K562 (cell line): ENCODE measurements around the gene XRRA1. TPM values are rescaled to one million over a fixed set of nuclear protein-coding genes. Genes with fewer than 3 reads are reported as not detected.

ENCODE experiments used
- ATAC-seq: fragments of 200-7000 bp; cut with Tn5 transposase; 3 replicates; pipeline ENCODE4 v1.9.1; 2020; ENCODE audit warnings: moderate library complexity
- BruUV-seq: library from RNA; stranded (reverse); fragments of 400-500 nt; replicated peaks from 2 replicates; lab custom pipeline; 2021; lab: Mats Ljungman, UMichigan
- CTCF ChIA-PET: fragments of 300-600 bp; formaldehyde crosslinking; extraction: SDS; loops from one replicate; lab custom pipeline; 2021; ENCODE audit warnings: low intra/inter-chr PET ratio; lab: Yijun Ruan, JAX
- POLR2A ChIA-PET: fragments of 300-600, 350-650 bp; sonication (Branson Sonifier 250); formaldehyde crosslinking; extraction: SDS; loops from one replicate; lab custom pipeline; 2021; ENCODE audit warnings: antibody characterized with exemption, inconsistent platforms; lab: Yijun Ruan, JAX
- DNase-seq, 4 experiments: peaks; one replicate each; pipeline versions ENCODE4 v3.0.0 to v3.0.0-alpha.2; 2011 to 2018; ENCODE audit warnings: low spot score in 3 of 4, mixed read lengths in 3 of 4; ENCODE audit errors: extremely low read depth in 1 of 4
- FAIRE-seq: peaks from 2 replicates; lab custom pipeline; 2011; peaks lifted over from hg19 to GRCh38; lab: Jason Lieb, UNC
- H2AFZ ChIP-seq: 2 replicates; pipeline ENCODE4 v1.6.0; 2011; ENCODE audit warnings: low read depth, low read length, control low read depth, inconsistent platforms
- H3K27ac ChIP-seq: fragments of 200-600 bp; 3 replicates; pipeline ENCODE4 v1.8.0; 2011; ENCODE audit warnings: low read depth, mild to moderate bottlenecking, control low read depth, inconsistent platforms, low read length, moderate library complexity, mixed read lengths; ENCODE audit errors: extremely low read depth
- H3K27me3 ChIP-seq, 2 experiments: fragments of 300-600 bp in 1 of 2; 2 replicates in 1 of 2; 3 replicates in 1 of 2; pipeline versions ENCODE4 v1.6.0 to v1.8.0; 2011; ENCODE audit warnings: inconsistent platforms in 2 of 2, low read length in 2 of 2, mild to moderate bottlenecking in 1 of 2, mixed read lengths in 1 of 2, moderate library complexity in 1 of 2; ENCODE audit not compliant: control insufficient read depth in 2 of 2, insufficient read depth in 2 of 2
- H3K36me3 ChIP-seq: fragments of 300-600 bp; 3 replicates; pipeline ENCODE4 v1.8.0; 2011; ENCODE audit warnings: mild to moderate bottlenecking, low read length, inconsistent platforms; ENCODE audit not compliant: control insufficient read depth, insufficient read depth
- H3K4me1 ChIP-seq, 2 experiments: fragments of 200-600 bp in 1 of 2; replicated peaks in 1 of 2; 2 replicates in 1 of 2; 3 replicates in 1 of 2; pipeline versions ENCODE4 v1.5.1 to v1.8.0; 2011; ENCODE audit warnings: inconsistent platforms in 2 of 2, low read length in 2 of 2, mild to moderate bottlenecking in 1 of 2, mixed read lengths in 1 of 2, moderate library complexity in 1 of 2; ENCODE audit not compliant: control insufficient read depth in 2 of 2, insufficient read depth in 2 of 2
- H3K4me2 ChIP-seq: 2 replicates; pipeline ENCODE4 v1.6.1; 2011; ENCODE audit warnings: low read length, control low read depth, inconsistent platforms, mixed read lengths; ENCODE audit not compliant: insufficient read depth
- H3K4me3 ChIP-seq: fragments of 200-600 bp; sonication (generic), shearing (Covaris generic); 2 replicates; pipeline ENCODE4 v1.5.1; 2016; ENCODE audit warnings: control low read depth, inconsistent platforms
- H3K79me2 ChIP-seq: fragments of 200-600 bp; 3 replicates; pipeline ENCODE4 v1.8.0; 2011; ENCODE audit warnings: low read length, inconsistent platforms; ENCODE audit not compliant: control insufficient read depth, insufficient read depth
- H3K9ac ChIP-seq, 2 experiments: 2 replicates each; pipeline versions ENCODE4 v1.6.0 to v1.6.1; 2011; ENCODE audit warnings: low read depth in 2 of 2, low read length in 2 of 2, control low read depth in 1 of 2, inconsistent platforms in 1 of 2, mild to moderate bottlenecking in 1 of 2, mixed read lengths in 1 of 2; ENCODE audit not compliant: insufficient read depth in 1 of 2
- H3K9me1 ChIP-seq: one replicate; pipeline ENCODE4 v1.6.0; 2011; ENCODE audit warnings: inconsistent platforms, mild to moderate bottlenecking, low read length, moderate library complexity; ENCODE audit not compliant: control insufficient read depth, insufficient read depth
- H3K9me3 ChIP-seq: replicated peaks from 2 replicates; pipeline ENCODE4 v1.5.1; 2011; ENCODE audit warnings: low read depth, low read length, inconsistent platforms; ENCODE audit not compliant: control insufficient read depth, insufficient read depth
- H4K20me1 ChIP-seq: replicated peaks from 2 replicates; pipeline ENCODE4 v1.6.1; 2011; ENCODE audit warnings: low read length, inconsistent platforms, mixed read lengths; ENCODE audit not compliant: control insufficient read depth, insufficient read depth
- FOXA3 ChIP-seq, 2 experiments: fragments of 450-650 bp in 1 of 2; sonication (generic) in 1 of 2; formaldehyde crosslinking; IDR thresholded peaks in 1 of 2; conservative IDR thresholded peaks in 1 of 2; 2 replicates each; pipeline versions ENCODE4 v1.4.0 to v1.8.0; 2020 to 2022; ENCODE audit warnings: mild to moderate bottlenecking in 2 of 2, missing genetic modification reagents in 1 of 2
- HDAC6 ChIP-seq: IDR thresholded peaks from 2 replicates; pipeline ENCODE4 v1.6.1; 2012; ENCODE audit warnings: low read depth, mild to moderate bottlenecking, control low read depth, inconsistent platforms, low read length, moderate library complexity
- KDM1A ChIP-seq, 2 experiments: fragments of 450-650 bp; IDR thresholded peaks; 2 replicates each; pipeline ENCODE4 v1.6.1; 2016; ENCODE audit warnings: mild to moderate bottlenecking in 2 of 2
- PML ChIP-seq: IDR thresholded peaks from 2 replicates; pipeline ENCODE4 v1.6.1; 2012; ENCODE audit warnings: low read length, inconsistent platforms
- ZNF79 ChIP-seq: fragments of 250-450 bp; sonication (Bioruptor Pico); IDR thresholded peaks from 2 replicates; pipeline ENCODE4 v1.4.0; 2020; ENCODE audit warnings: low read depth, mild to moderate bottlenecking, moderate library complexity
- WGBS: fragments of 100-300 bp; shearing (Covaris generic); methylation state at CpG from one replicate; pipeline ENCODE4 v1.1.6; 2016; ENCODE audit warnings: low coverage, mixed read lengths; ENCODE audit not compliant: insufficient coverage; ENCODE audit errors: missing lambda C conversion rate; 5-methylcytosine and 5-hydroxymethylcytosine counted together
- in situ Hi-C: fragments of 300-500 bp; cut with MboI; formaldehyde crosslinking; loops from 4 replicates; pipeline ENCODE4 v1.15.0; 2018; ENCODE audit warnings: inconsistent platforms, mixed read lengths
- intact Hi-C: fragments of 100-400 bp; cut with micrococcal nuclease; formaldehyde crosslinking; loops from 2 replicates; pipeline ENCODE4 v1.14.2; 2022
- polyA plus RNA-seq, 8 experiments: library from polyadenylated mRNA; depleted of rRNA in 4 of 8; stranded (reverse) in 5 of 8; unstranded in 3 of 8; fragments of >200 nt; fragmentation: Nextera tagmentation in 2 of 8; fragmentation: Illumina TruSeq in 1 of 8; extraction: Ambion mirVana in 2 of 8; extraction: Trizol in 1 of 8; gene quantifications; 2 replicates each; pipeline versions ENCODE4 v1.2.1 to v1.2.3, GENCODE V29; 2011 to 2014; ENCODE audit warnings: inconsistent platforms in 1 of 8, missing spikeins in 1 of 8
- total RNA-seq, 7 experiments: library from RNA; depleted of rRNA in 6 of 7; stranded (reverse); fragments of >200 nt in 6 of 7; fragmentation: Illumina TruSeq in 2 of 7; extraction: Trizol in 2 of 7; gene quantifications; 2 replicates each; pipeline versions ENCODE4 v1.2.1 to v1.2.3, GENCODE V29; 2011 to 2021; ENCODE audit warnings: low replicate concordance in 1 of 7
- TF ChIP-seq, protein P1 (sequence below): sonication (generic); formaldehyde crosslinking; IDR thresholded peaks from 2 replicates; pipeline ENCODE4 v1.9.0; 2022; ENCODE audit warnings: mild to moderate bottlenecking, missing genetic modification reagents
- TF ChIP-seq, protein P2 (sequence below): fragments of 450-650 bp; IDR thresholded peaks from 2 replicates; pipeline ENCODE4 v1.6.1; 2016; ENCODE audit warnings: low read depth, mild to moderate bottlenecking, moderate library complexity

The XRRA1 gene
- total and polyA plus RNA-seq, 9 of the 15 experiments (the other 6 are each of a cell fraction or from before 2014, with no cell fraction given) = 5.0 to 22.5 (median 16.0) TPM

DNA sequence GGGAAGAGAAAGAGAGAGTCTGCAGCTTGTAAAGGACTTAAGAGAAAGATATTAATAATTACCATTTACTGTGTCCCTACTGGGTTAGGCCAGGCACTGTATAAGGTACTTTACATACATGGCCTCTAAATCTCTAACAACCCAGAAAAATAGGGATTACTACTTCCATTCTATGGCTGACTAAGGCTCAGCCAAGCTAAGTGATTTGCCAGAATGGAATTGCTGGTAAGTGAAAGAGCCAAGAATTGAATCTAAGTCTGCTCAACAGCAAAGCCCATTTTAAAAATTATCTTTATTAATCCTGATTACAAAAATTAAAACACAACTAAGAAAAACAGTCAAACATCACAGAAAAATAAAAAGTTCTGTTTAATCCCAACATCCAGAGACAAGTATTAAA lies 21.4 kb downstream of the XRRA1 start (continued):
- TF ChIP-seq HDAC6 = no peak

DNA sequence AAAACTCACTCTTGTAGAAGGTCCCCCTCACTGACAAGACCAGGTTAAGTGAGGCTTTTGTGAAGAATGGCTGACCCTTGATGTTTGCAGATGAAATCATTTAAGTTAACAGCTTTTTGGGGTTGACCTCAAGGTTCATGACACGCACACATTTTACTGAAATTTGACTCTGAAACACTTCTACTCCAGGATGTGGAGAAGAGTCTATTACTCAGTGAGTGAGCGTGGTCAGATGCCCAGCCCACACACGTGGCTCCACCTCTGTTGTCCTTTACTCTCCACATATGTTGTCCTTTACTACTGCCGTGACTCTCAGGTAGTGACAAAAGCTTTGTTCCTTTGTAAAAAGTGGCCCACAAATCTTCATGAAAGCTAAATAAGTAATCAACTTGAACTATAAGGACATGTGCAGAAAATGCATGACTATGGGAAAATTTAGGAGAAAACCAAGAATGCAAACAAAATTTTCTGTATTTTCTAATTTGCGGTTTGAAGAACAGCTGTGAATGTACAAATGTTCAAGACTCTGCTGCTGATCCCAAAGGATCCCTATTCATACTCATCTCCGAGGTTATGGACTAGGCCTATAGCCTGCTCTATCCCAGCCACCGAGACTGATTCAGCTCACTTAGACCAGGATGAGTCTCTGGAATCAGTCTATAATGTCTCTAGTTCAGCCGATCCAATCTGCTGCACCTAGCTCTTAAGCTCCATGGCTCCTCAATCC lies 22.4 kb downstream of the XRRA1 start:
- H3K4me1 ChIP-seq = no peaks in the 10 kb centered on the region; a peak in 1 of 5 replicates
- ChIA-PET CTCF (interaction anchor here (0.5 kb wide), 1 partner anchor 795 kb away, joined by 3 read pairs; no protein-coding TSS in a partner anchor), POLR2A (interaction anchor here (0.7 to 0.9 kb wide), 2 partner anchors 21 to 214 kb away, joined by 3 read pairs; no protein-coding TSS in a partner anchor)
- H3K4me2 ChIP-seq = no peak overlapping the region
- in situ Hi-C loops = loop anchor here (5.0 kb wide), 1 partner anchor 321 kb away; no protein-coding TSS in a partner anchor
- H3K27me3 ChIP-seq = no peaks in the 10 kb centered on the region
- H3K27ac ChIP-seq = no peak overlapping the region
- H3K4me3 ChIP-seq = no peak overlapping the region
- peak; percentile 37; the same call in 2 of the 3 replicates for ATAC-seq
- intact Hi-C loops = loop anchor here (5.0 kb wide), 1 partner anchor 216 kb away; no protein-coding TSS in a partner anchor
- no peaks in the 10 kb centered on the region for H3K79me2 ChIP-seq
- H2AFZ ChIP-seq = no peak overlapping the region
- peaks cover 61% of the 10 kb centered on the region for H3K36me3 ChIP-seq
- no peak for DNase-seq
- 0 out of 2 replicates have a peak, but pooled peaks cover 2% of the 10 kb centered on the region for H4K20me1 ChIP-seq
- 59% methylated on average over 8 of the region's 8 CpGs for WGBS
- TF ChIP-seq FOXA3 (CRISPR knock-in tag; conservative IDR thresholded peaks at IDR 0.05 in 1 of 2, IDR thresholded peaks at IDR 0.05 in 1 of 2) (0 out of 4 replicates have a peak, but pooled peaks of 1 of the 2 experiments have one; percentile 16), PML (no peak), KDM1A (IDR thresholded peaks at IDR 0.05) (0 out of 4 replicates have a peak, but pooled peaks of 1 of the 2 experiments have one; percentile 26), ZNF79 (CRISPR knock-in tag) (no peak)
- TF ChIP-seq, protein P1, sequence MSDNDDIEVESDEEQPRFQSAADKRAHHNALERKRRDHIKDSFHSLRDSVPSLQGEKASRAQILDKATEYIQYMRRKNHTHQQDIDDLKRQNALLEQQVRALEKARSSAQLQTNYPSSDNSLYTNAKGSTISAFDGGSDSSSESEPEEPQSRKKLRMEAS (CRISPR knock-in tag) = peak; percentile 54
- TF ChIP-seq, protein P2, sequence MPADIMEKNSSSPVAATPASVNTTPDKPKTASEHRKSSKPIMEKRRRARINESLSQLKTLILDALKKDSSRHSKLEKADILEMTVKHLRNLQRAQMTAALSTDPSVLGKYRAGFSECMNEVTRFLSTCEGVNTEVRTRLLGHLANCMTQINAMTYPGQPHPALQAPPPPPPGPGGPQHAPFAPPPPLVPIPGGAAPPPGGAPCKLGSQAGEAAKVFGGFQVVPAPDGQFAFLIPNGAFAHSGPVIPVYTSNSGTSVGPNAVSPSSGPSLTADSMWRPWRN = peak; percentile 90
- BruUV-seq = no TSS peak
- H3K9ac ChIP-seq = no peak overlapping the region
- no peaks in the 10 kb centered on the region for H3K9me1 ChIP-seq
- FAIRE-seq = peak; percentile 32
- no peaks in the 10 kb centered on the region for H3K9me3 ChIP-seq
